ENCODE data around the gene C11orf21. TPM values are rescaled to one million over a fixed set of nuclear protein-coding genes. Genes with fewer than 3 reads are reported as not detected.

The C11orf21 gene
- not detected in 2 replicates for total RNA-seq

DNA sequence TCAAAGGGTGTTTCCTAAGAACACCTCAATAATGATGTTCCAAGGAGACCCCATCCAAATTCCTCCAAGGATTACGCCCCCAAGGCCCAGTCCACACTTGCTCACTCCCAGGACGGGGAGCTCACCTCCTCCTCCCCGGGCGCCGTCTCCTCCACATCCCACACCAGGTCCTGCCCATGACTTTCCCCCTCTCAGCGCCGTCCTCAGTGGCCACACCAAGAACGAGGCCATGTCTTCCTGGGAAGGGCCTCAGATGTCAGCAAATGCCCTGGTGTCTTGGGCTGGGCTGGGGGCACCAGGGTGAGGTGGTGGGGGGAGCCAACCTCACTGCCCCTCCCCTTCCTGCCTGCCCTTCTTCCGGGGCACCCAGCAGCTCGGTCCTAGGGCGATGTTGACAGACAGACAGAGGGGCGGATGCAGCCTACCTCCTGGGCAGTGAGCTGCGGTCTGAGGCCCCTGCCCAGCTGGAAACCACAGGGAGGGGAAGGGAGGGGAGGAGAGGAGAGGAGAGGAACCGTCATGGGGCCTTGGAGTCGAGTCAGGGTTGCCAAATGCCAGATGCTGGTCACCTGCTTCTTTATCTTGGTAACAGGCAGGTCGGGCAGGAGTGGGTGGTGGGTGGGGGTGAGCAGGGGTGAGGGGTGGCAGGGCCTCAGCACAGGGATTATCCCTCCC is at the start of gene C11orf21, which contains the start of gene TSPAN32:
Gene C11orf21, minus strand, starts transcription at position 288 of the 675 bp plus-strand sequence. Its CDS starts 110 bp downstream, at position 178.
Gene TSPAN32, plus strand, starts transcription at position 383 of the 675 bp plus-strand sequence. Its CDS starts 137 bp downstream, at position 520.

DNA sequence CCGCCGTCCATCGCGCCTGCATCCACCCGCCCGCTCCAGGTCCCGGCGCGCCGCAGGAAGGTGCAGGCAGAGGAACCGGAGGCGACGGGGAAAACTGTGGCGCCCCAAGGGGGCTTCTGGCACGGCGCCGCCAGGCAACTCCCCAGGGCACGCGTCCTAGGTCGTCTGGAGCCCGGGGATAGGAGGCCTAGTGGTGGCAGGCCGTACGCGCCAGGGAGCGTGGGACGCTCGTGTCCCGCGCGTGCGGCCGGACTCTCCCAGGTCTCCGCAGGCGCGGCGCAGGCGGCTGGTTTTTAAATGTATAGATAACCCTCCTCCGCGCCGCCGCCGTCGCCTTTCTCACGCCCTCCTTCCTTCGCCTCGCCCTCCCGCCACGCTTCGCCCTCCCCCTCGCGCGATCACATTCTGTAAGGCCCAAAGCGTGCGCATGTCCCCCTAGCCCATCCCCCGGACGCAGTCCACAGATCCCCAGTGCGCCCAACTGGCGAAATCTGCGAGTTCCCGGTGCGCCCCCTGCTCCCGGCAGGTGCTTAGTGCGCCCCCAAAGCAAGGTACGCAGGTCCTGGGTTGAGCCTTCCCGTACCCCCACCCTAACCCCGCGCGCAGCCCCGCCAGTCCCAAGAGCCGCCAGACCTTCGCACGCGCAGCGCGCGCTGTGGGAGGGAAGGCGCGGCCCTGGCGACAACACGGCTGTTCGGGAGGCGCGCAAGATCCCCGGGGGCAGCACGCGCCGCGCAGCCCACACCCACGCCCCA is 31.2 kb downstream of the C11orf21 start, which contains the start of gene ASCL2:
Gene ASCL2, minus strand, starts transcription at position 267 of the 755 bp plus-strand sequence. Its CDS starts 256 bp downstream, at position 11.

Other genes starting within 250 kb of the C11orf21 start
- gene IGF2, start 162.5 kb downstream of the C11orf21 start, total RNA-seq: under 0.01 and 1.7 TPM in 2 replicates
- not detected in 2 replicates for gene INS, start 140.7 kb downstream of the C11orf21 start, total RNA-seq
- gene TH, start 130.1 kb downstream of the C11orf21 start, total RNA-seq: not detected in 2 replicates
- not detected in 2 replicates for gene ASCL2, start 31.3 kb downstream of the C11orf21 start, total RNA-seq
- gene TSPAN32, start 95 bp upstream of the C11orf21 start, total RNA-seq: not detected in 2 replicates
- 107 and 229 TPM in 2 replicates for gene CD81, start 75.4 kb upstream of the C11orf21 start, total RNA-seq
- 44.0 and 67.9 TPM in 2 replicates for gene TSSC4, start 98.8 kb upstream of the C11orf21 start, total RNA-seq
- gene TRPM5, start 142.6 kb upstream of the C11orf21 start, total RNA-seq: not detected in 2 replicates
- gene KCNQ1, start 143.1 kb upstream of the C11orf21 start, total RNA-seq: not detected in 2 replicates